ENCODE measurements around the gene P4HB. TPM values are rescaled to one million over a fixed set of nuclear protein-coding genes. Genes with fewer than 3 reads are reported as not detected.

P4HB gene
- total RNA-seq, 1 experiment from 2014 or later, result 175 TPM

DNA sequence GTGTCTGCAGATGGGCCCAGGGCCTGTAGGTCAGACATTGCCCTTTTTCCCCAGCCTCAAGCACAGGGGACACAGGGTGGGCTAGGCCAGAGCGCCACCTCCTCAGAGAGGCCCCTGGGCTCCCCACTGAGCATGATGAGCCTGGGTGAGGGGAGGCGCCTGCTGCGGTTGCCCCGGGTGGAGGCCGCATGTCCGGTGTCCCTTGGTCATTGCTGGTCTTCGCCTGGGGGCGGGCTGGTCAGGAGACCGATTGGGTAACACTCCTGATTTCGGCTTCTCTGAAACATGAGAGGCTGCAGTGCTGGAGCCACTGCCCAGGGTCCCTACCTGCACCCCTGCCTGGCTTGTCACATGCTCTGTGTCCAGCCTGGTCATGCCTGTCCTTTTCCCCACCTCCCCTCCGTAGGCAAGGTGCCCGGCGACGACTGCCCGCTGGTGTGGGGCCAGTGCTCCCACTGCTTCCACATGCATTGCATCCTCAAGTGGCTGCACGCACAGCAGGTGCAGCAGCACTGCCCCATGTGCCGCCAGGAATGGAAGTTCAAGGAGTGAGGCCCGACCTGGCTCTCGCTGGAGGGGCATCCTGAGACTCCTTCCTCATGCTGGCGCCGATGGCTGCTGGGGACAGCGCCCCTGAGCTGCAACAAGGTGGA is 39.3 kb upstream of the P4HB start:
- H3K79me2 ChIP-seq (ENCODE audit: low read length), result no peaks in the 10 kb centered on the region
- H3K36me3 ChIP-seq (ENCODE audit: insufficient read depth, low read length), result no peaks in the 10 kb centered on the region
- no peak overlapping the region for H3K9ac ChIP-seq (ENCODE audit: low read length)
- H3K4me2 ChIP-seq (ENCODE audit: low read depth, low read length, poor library complexity, severe bottlenecking), result no peak overlapping the region
- no peaks in the 10 kb centered on the region for H3K9me3 ChIP-seq (ENCODE audit: low read length)
- no peak overlapping the region for H3K27ac ChIP-seq (ENCODE audit: low read length)
- 0 out of 2 replicates have a peak, but pooled peaks cover 14% of the 10 kb centered on the region for H4K20me1 ChIP-seq (ENCODE audit: insufficient read depth, low read depth, low read length)
- no peaks in the 10 kb centered on the region; the same call in 1 of the 2 replicates for H3K4me1 ChIP-seq (ENCODE audit: low read length)
- no peak for DNase-seq
- no peaks in the 10 kb centered on the region for H3K9me2 ChIP-seq (replicated peaks; ENCODE audit: insufficient read depth, low read length)
- no peak overlapping the region for H3K4me3 ChIP-seq (ENCODE audit: low read length)
- H3K27me3 ChIP-seq (ENCODE audit: low read length), result no peaks in the 10 kb centered on the region
- H2AFZ ChIP-seq (ENCODE audit: low read length), result no peak overlapping the region

DNA sequence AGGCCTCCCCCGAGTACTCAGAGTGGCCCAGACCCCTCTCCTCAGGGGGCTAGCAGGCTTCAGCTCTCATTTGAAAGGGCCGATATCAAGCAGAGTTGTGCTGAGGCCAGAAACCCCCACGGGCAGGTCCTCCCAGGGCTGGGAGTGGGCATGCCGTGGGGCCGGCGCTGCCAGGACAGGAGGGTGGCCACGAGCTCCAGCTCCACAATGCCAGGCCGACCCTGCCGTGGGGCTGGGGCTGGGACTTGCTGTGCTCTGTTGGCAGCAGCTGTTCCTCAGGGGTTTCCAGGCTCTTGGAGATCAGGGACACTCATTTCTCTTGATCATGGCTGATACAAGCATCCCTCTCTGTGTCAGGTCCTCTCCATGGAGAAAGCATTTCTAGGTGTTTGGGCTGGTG is 38.5 kb upstream of the P4HB start:
- H3K4me2 ChIP-seq (ENCODE audit: low read depth, low read length, poor library complexity, severe bottlenecking), result no peak overlapping the region
- H3K9me2 ChIP-seq (replicated peaks; ENCODE audit: insufficient read depth, low read length), result no peaks in the 10 kb centered on the region
- no peaks in the 10 kb centered on the region for H3K27me3 ChIP-seq (ENCODE audit: low read length)
- no peak for DNase-seq
- H3K4me1 ChIP-seq (ENCODE audit: low read length), result no peaks in the 10 kb centered on the region; the same call in 1 of the 2 replicates
- 0 out of 2 replicates have a peak, but pooled peaks cover under 1% of the 10 kb centered on the region for H3K79me2 ChIP-seq (ENCODE audit: low read length)
- H3K36me3 ChIP-seq (ENCODE audit: insufficient read depth, low read length), result no peaks in the 10 kb centered on the region
- H3K9ac ChIP-seq (ENCODE audit: low read length), result no peak overlapping the region
- 0 out of 2 replicates have a peak, but pooled peaks cover 14% of the 10 kb centered on the region for H4K20me1 ChIP-seq (ENCODE audit: insufficient read depth, low read depth, low read length)
- H2AFZ ChIP-seq (ENCODE audit: low read length), result no peak overlapping the region
- H3K4me3 ChIP-seq (ENCODE audit: low read length), result no peak overlapping the region
- H3K27ac ChIP-seq (ENCODE audit: low read length), result no peak overlapping the region
- no peaks in the 10 kb centered on the region for H3K9me3 ChIP-seq (ENCODE audit: low read length)

GRCh38 chr17:81898029-81898866 is 37.9 kb upstream of the P4HB start:
- no peaks in the 10 kb centered on the region for H3K9me2 ChIP-seq (replicated peaks; ENCODE audit: insufficient read depth, low read length)
- 0 out of 2 replicates have a peak, but pooled peaks cover 2% of the 10 kb centered on the region for H3K79me2 ChIP-seq (ENCODE audit: low read length)
- H3K36me3 ChIP-seq (ENCODE audit: insufficient read depth, low read length), result no peaks in the 10 kb centered on the region
- H3K4me3 ChIP-seq (ENCODE audit: low read length), result no peak overlapping the region
- H2AFZ ChIP-seq (ENCODE audit: low read length), result no peak overlapping the region
- H3K9me3 ChIP-seq (ENCODE audit: low read length), result no peaks in the 10 kb centered on the region
- H3K27ac ChIP-seq (ENCODE audit: low read length), result no peak overlapping the region
- no peaks in the 10 kb centered on the region for H3K27me3 ChIP-seq (ENCODE audit: low read length)
- H3K4me2 ChIP-seq (ENCODE audit: low read depth, low read length, poor library complexity, severe bottlenecking), result no peak overlapping the region
- H3K4me1 ChIP-seq (ENCODE audit: low read length), result no peaks in the 10 kb centered on the region; the same call in 1 of the 2 replicates
- H4K20me1 ChIP-seq (ENCODE audit: insufficient read depth, low read depth, low read length), result 0 out of 2 replicates have a peak, but pooled peaks cover 12% of the 10 kb centered on the region
- no peak for DNase-seq
- no peak overlapping the region for H3K9ac ChIP-seq (ENCODE audit: low read length)

DNA sequence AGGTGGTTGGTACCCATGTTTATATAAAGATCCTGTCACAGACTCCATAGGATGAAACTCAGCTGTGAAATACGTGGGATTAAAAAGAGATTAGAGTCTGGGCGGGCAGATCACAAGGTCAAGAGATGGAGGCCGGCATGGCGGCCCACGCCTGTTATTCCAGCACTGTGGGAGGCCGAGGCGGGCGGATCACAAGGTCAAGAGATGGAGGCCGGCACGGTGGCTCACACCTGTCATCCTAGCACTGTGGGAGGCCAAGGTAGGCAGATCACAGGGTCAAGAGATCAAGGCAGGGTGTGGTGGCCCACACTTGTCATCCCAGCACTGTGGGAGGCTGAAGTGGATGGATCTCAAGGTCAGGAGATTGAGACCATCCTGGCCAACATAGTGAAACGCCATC is 35.1 kb upstream of the P4HB start:
- Histone ChIP-seq H3K4me2 (ENCODE audit: low read depth, low read length, poor library complexity, severe bottlenecking) (no peak overlapping the region), H3K36me3 (ENCODE audit: insufficient read depth, low read length) (peaks cover 1% of the 10 kb centered on the region; the same call in 1 of the 2 replicates), H3K4me1 (ENCODE audit: low read length) (peaks cover 10% of the 10 kb centered on the region), H3K79me2 (ENCODE audit: low read length) (peaks cover 19% of the 10 kb centered on the region), H3K9me2 (replicated peaks; ENCODE audit: insufficient read depth, low read length) (no peaks in the 10 kb centered on the region), H3K9me3 (ENCODE audit: low read length) (no peaks in the 10 kb centered on the region), H2AFZ (ENCODE audit: low read length) (no peak overlapping the region), H4K20me1 (ENCODE audit: insufficient read depth, low read depth, low read length) (peaks cover 8% of the 10 kb centered on the region; the same call in 1 of the 2 replicates), H3K27me3 (ENCODE audit: low read length) (no peaks in the 10 kb centered on the region), H3K27ac (ENCODE audit: low read length) (no peak overlapping the region), H3K9ac (ENCODE audit: low read length) (no peak overlapping the region), H3K4me3 (ENCODE audit: low read length) (no peak overlapping the region)
- DNase-seq, result no peak

GRCh38 chr17:81891303-81891552 is 30.9 kb upstream of the P4HB start:
- H3K27ac ChIP-seq (ENCODE audit: low read length), result peak overlapping the region; percentile 48; the same call in 1 of the 2 replicates
- H3K4me3 ChIP-seq (ENCODE audit: low read length), result peak overlapping the region; percentile 96
- H3K79me2 ChIP-seq (ENCODE audit: low read length), result peaks cover 51% of the 10 kb centered on the region
- H4K20me1 ChIP-seq (ENCODE audit: insufficient read depth, low read depth, low read length), result peaks cover 29% of the 10 kb centered on the region
- H3K9ac ChIP-seq (ENCODE audit: low read length), result peak overlapping the region; percentile 83
- no peaks in the 10 kb centered on the region for H3K9me2 ChIP-seq (replicated peaks; ENCODE audit: insufficient read depth, low read length)
- no peaks in the 10 kb centered on the region for H3K9me3 ChIP-seq (ENCODE audit: low read length)
- peak overlapping the region; percentile 92 for H3K4me2 ChIP-seq (ENCODE audit: low read depth, low read length, poor library complexity, severe bottlenecking)
- no peak overlapping the region for H2AFZ ChIP-seq (ENCODE audit: low read length)
- H3K27me3 ChIP-seq (ENCODE audit: low read length), result no peaks in the 10 kb centered on the region
- H3K4me1 ChIP-seq (ENCODE audit: low read length), result peaks cover 20% of the 10 kb centered on the region
- DNase-seq, result no peak
- peaks cover 38% of the 10 kb centered on the region for H3K36me3 ChIP-seq (ENCODE audit: insufficient read depth, low read length)

DNA sequence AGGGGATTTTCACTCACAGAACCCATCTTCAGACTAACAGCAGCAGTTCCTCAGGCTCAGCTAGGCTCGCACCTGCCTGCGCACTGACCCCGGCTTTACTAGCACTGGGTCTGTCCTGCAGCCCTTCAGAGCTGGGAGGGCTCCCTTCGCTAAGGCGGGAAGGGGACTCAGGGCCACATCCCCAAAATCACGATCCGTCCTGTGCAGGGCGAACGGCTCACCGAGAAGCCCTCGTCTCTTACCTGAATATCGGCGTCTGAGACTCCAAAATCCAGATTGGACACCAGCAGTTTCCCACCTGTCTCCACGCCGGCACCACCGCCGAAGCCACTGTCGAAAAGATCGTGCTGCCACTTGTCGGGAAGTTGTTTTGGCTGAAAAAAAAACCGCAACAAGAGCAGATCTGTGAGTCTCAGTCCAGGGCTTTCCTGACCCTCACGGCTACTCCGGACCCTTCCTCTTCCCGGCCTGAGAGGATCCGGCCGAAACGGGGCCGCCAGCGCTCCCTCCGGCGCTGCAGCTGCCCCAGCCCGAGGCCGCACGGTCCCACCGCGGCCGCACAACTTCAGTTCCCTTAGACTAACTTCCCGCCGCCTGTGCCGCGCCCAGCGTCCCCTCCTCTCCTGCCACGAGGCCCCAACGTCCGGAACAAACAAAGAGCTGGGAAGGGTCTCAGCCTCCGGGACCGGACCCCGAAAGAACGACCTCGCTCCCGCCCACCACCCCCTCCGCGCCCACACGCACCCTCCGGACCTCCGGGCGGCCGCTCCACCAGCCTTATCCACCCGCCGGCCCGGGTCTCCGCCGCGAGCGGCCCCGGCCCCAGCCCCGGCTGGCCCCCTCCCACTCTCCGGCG is 30.3 kb upstream of the P4HB start:
- peak overlapping the region; percentile 48 for H3K27ac ChIP-seq (ENCODE audit: low read length)
- H3K79me2 ChIP-seq (ENCODE audit: low read length), result peaks cover 57% of the 10 kb centered on the region
- no peak overlapping the region for H2AFZ ChIP-seq (ENCODE audit: low read length)
- no peaks in the 10 kb centered on the region for H3K27me3 ChIP-seq (ENCODE audit: low read length)
- H3K4me2 ChIP-seq (ENCODE audit: low read depth, low read length, poor library complexity, severe bottlenecking), result peak overlapping the region; percentile 92
- H4K20me1 ChIP-seq (ENCODE audit: insufficient read depth, low read depth, low read length), result peaks cover 31% of the 10 kb centered on the region
- peak overlapping the region; percentile 79 for H3K4me3 ChIP-seq (ENCODE audit: low read length)
- peaks cover 20% of the 10 kb centered on the region for H3K4me1 ChIP-seq (ENCODE audit: low read length)
- no peaks in the 10 kb centered on the region for H3K9me2 ChIP-seq (replicated peaks; ENCODE audit: insufficient read depth, low read length)
- peak; percentile 80 for DNase-seq
- no peaks in the 10 kb centered on the region for H3K9me3 ChIP-seq (ENCODE audit: low read length)
- H3K36me3 ChIP-seq (ENCODE audit: insufficient read depth, low read length), result peaks cover 44% of the 10 kb centered on the region
- peak overlapping the region; percentile 83 for H3K9ac ChIP-seq (ENCODE audit: low read length)

GRCh38 chr17:81889602-81890001 is 29.3 kb upstream of the P4HB start:
- H3K9me3 ChIP-seq (ENCODE audit: low read length), result no peaks in the 10 kb centered on the region
- no peak overlapping the region for H3K27ac ChIP-seq (ENCODE audit: low read length)
- peaks cover 51% of the 10 kb centered on the region for H3K36me3 ChIP-seq (ENCODE audit: insufficient read depth, low read length)

More at GRCh38 chr17:81889602-81890001, 29.3 kb upstream of the P4HB start:
- Histone ChIP-seq H3K27me3 (ENCODE audit: low read length) (no peaks in the 10 kb centered on the region), H3K79me2 (ENCODE audit: low read length) (peaks cover 62% of the 10 kb centered on the region), H3K9ac (ENCODE audit: low read length) (peak overlapping the region; percentile 83), H3K4me3 (ENCODE audit: low read length) (peak overlapping the region; percentile 79), H4K20me1 (ENCODE audit: insufficient read depth, low read depth, low read length) (peaks cover 33% of the 10 kb centered on the region), H2AFZ (ENCODE audit: low read length) (no peak overlapping the region), H3K4me2 (ENCODE audit: low read depth, low read length, poor library complexity, severe bottlenecking) (peak overlapping the region; percentile 92), H3K4me1 (ENCODE audit: low read length) (peaks cover 20% of the 10 kb centered on the region), H3K9me2 (replicated peaks; ENCODE audit: insufficient read depth, low read length) (no peaks in the 10 kb centered on the region)
- no peak for DNase-seq
